ENCODE data around the gene CHTOP.

Gene CHTOP

GRCh38 chr1:153612755-153613331 is 21.0 kb upstream of the CHTOP start, which contains the start of gene S100A16:
Gene S100A16, minus strand, starts transcription at chr1:153613137. Its CDS starts 4,986 bp downstream, at chr1:153608151.
- in situ Hi-C loops (cut with MboI; ENCODE audit: low sequenced_read_pairs), result no loop called here

- in situ Hi-C loops (cut with MboI; ENCODE audit: low sequenced_read_pairs), result no loop called here
Observed at GRCh38 chr1:153613406-153613805, 20.5 kb upstream of the CHTOP start.

- in situ Hi-C loops (cut with MboI; ENCODE audit: low sequenced_read_pairs), result no loop called here
Observed at GRCh38 chr1:153614189-153614900, 19.5 kb upstream of the CHTOP start.

GRCh38 chr1:153614906-153615305 is 19.0 kb upstream of the CHTOP start:
- in situ Hi-C loops (cut with MboI; ENCODE audit: low sequenced_read_pairs), result loop anchor here (5.0 kb wide), 1 partner anchor 43 kb away; no protein-coding TSS in a partner anchor

GRCh38 chr1:153615406-153615805 is 18.5 kb upstream of the CHTOP start:
- in situ Hi-C loops (cut with MboI; ENCODE audit: low sequenced_read_pairs), result loop anchor here (5.0 kb wide), 1 partner anchor 43 kb away; no protein-coding TSS in a partner anchor

GRCh38 chr1:153616144-153616916 is 17.5 kb upstream of the CHTOP start, which contains the start of gene S100A14:
Gene S100A14, minus strand, starts transcription at chr1:153616325. Its CDS starts 467 bp downstream, at chr1:153615858.
- in situ Hi-C loops (cut with MboI; ENCODE audit: low sequenced_read_pairs), result loop anchor here (5.0 kb wide), 1 partner anchor 44 kb away; no protein-coding TSS in a partner anchor

- in situ Hi-C loops (cut with MboI; ENCODE audit: low sequenced_read_pairs), result loop anchor here (5.0 kb wide), 1 partner anchor 45 kb away; no protein-coding TSS in a partner anchor
Observed at GRCh38 chr1:153616917-153617311, 17.0 kb upstream of the CHTOP start.

- in situ Hi-C loops (cut with MboI; ENCODE audit: low sequenced_read_pairs), result loop anchor here (5.0 kb wide), 1 partner anchor 45 kb away; no protein-coding TSS in a partner anchor
Observed at GRCh38 chr1:153617663-153618062, 16.2 kb upstream of the CHTOP start.

GRCh38 chr1:153619171-153619570 is 14.7 kb upstream of the CHTOP start:
- in situ Hi-C loops (cut with MboI; ENCODE audit: low sequenced_read_pairs), result loop anchor here (5.0 kb wide), 1 partner anchor 47 kb away; no protein-coding TSS in a partner anchor

GRCh38 chr1:153623101-153623500 is 10.8 kb upstream of the CHTOP start:
- in situ Hi-C loops (cut with MboI; ENCODE audit: low sequenced_read_pairs), result no loop called here

- in situ Hi-C loops (cut with MboI; ENCODE audit: low sequenced_read_pairs), result no loop called here
Observed at GRCh38 chr1:153624965-153625611, 8.8 kb upstream of the CHTOP start.

- in situ Hi-C loops (cut with MboI; ENCODE audit: low sequenced_read_pairs), result no loop called here
Observed at GRCh38 chr1:153626477-153626903, 7.4 kb upstream of the CHTOP start.

GRCh38 chr1:153626904-153627714 is 6.8 kb upstream of the CHTOP start, which contains the start of gene S100A13:
Gene S100A13, minus strand, starts transcription at chr1:153627505. Its CDS starts 1,033 bp downstream, at chr1:153626472.
- in situ Hi-C loops (cut with MboI; ENCODE audit: low sequenced_read_pairs), result no loop called here

- in situ Hi-C loops (cut with MboI; ENCODE audit: low sequenced_read_pairs), result no loop called here
Observed at GRCh38 chr1:153627715-153628626, 5.9 kb upstream of the CHTOP start, which contains the start of gene S100A1. Gene S100A1, plus strand, starts transcription at chr1:153628434. Its CDS starts 2,088 bp downstream, at chr1:153630522.

- in situ Hi-C loops (cut with MboI; ENCODE audit: low sequenced_read_pairs), result no loop called here
Observed at GRCh38 chr1:153628638-153629342, 5.1 kb upstream of the CHTOP start.

GRCh38 chr1:153629343-153629665 is 4.6 kb upstream of the CHTOP start:
- in situ Hi-C loops (cut with MboI; ENCODE audit: low sequenced_read_pairs), result no loop called here

- in situ Hi-C loops (cut with MboI; ENCODE audit: low sequenced_read_pairs), result no loop called here
Observed at GRCh38 chr1:153629971-153630370, 3.9 kb upstream of the CHTOP start.

- in situ Hi-C loops (cut with MboI; ENCODE audit: low sequenced_read_pairs), result no loop called here
Observed at GRCh38 chr1:153630384-153630783, 3.5 kb upstream of the CHTOP start.
